ENCODE results near the gene IL32. TPM values are rescaled to one million over a fixed set of nuclear protein-coding genes. Genes with fewer than 3 reads are reported as not detected.
"Not testable (repeated sequence)": the region's sequence is repeated elsewhere in the genome, so short reads cannot be mapped to it uniquely, and the experiment has no call there.

The IL32 gene
- total and polyA plus RNA-seq, 4 donors = 18.2 to 137 (median 50.9) TPM

- no peaks in the 10 kb centered on the region for H3K36me3 ChIP-seq (ENCODE audit: control insufficient read depth in 1 of 2, insufficient read depth in 2 of 2, low read length in 1 of 2)
- H3K4me3 ChIP-seq (ENCODE audit: low read length in 2 of 2) = no peak overlapping the region
- WGBS, 2 donors = 80 to 83% methylated on average over 17 of the region's 17 CpGs
- no peak for ATAC-seq (ENCODE audit: low FRiP score)
- H3K9me3 ChIP-seq (ENCODE audit: control insufficient read depth, low read length) = no peaks in the 10 kb centered on the region
- H3K4me1 ChIP-seq (ENCODE audit: control insufficient read depth in 1 of 2, insufficient read depth in 2 of 2, low read length in 2 of 2) = no peaks in the 10 kb centered on the region
- DNase-seq = no peak
- intact Hi-C loops (cut with DNase I) = loop anchor here (5.0 kb wide), 3 partner anchors 52 to 112 kb away; no protein-coding TSS in a partner anchor
- no peak overlapping the region for H3K27ac ChIP-seq (ENCODE audit: low read depth in 1 of 2, low read length in 2 of 2)
- H3K27me3 ChIP-seq (ENCODE audit: control insufficient read depth in 1 of 2, insufficient read depth in 2 of 2, low read length in 1 of 2) = no peaks in the 10 kb centered on the region
Observed at GRCh38 chr16:3054965-3055733, 10.3 kb upstream of the IL32 start.

GRCh38 chr16:3055734-3056115, 9.7 kb upstream of the IL32 start:
- not testable (repeated sequence) for H3K9me3 ChIP-seq (ENCODE audit: control insufficient read depth, low read length); H3K4me3 ChIP-seq (ENCODE audit: low read length in 2 of 2); H3K27ac ChIP-seq (ENCODE audit: low read depth in 1 of 2, low read length in 2 of 2); H3K27me3 ChIP-seq (ENCODE audit: control insufficient read depth in 1 of 2, insufficient read depth in 2 of 2, low read length in 1 of 2); H3K4me1 ChIP-seq (ENCODE audit: control insufficient read depth in 1 of 2, insufficient read depth in 2 of 2, low read length in 2 of 2); H3K36me3 ChIP-seq (ENCODE audit: control insufficient read depth in 1 of 2, insufficient read depth in 2 of 2, low read length in 1 of 2); ATAC-seq (ENCODE audit: low FRiP score); DNase-seq
- 54 to 55% methylated on average over 9 of the region's 9 CpGs for WGBS, 2 donors
- intact Hi-C loops (cut with DNase I) = loop anchor here (5.0 kb wide), 3 partner anchors 52 to 112 kb away; no protein-coding TSS in a partner anchor

GRCh38 chr16:3056336-3057180, 8.9 kb upstream of the IL32 start:
- H3K27ac ChIP-seq (ENCODE audit: low read depth in 1 of 2, low read length in 2 of 2) = no peak overlapping the region
- no peaks in the 10 kb centered on the region for H3K9me3 ChIP-seq (ENCODE audit: control insufficient read depth, low read length)
- DNase-seq = no peak
- H3K27me3 ChIP-seq (ENCODE audit: control insufficient read depth in 1 of 2, insufficient read depth in 2 of 2, low read length in 1 of 2) = no peaks in the 10 kb centered on the region
- H3K36me3 ChIP-seq (ENCODE audit: control insufficient read depth in 1 of 2, insufficient read depth in 2 of 2, low read length in 1 of 2) = no peaks in the 10 kb centered on the region
- intact Hi-C loops (cut with DNase I) = loop anchor here (5.0 kb wide), 3 partner anchors 51 to 111 kb away; no protein-coding TSS in a partner anchor
- 83 to 85% methylated on average over 19 of the region's 19 CpGs for WGBS, 2 donors
- no peaks in the 10 kb centered on the region for H3K4me1 ChIP-seq (ENCODE audit: control insufficient read depth in 1 of 2, insufficient read depth in 2 of 2, low read length in 2 of 2)
- no peak for ATAC-seq (ENCODE audit: low FRiP score)
- H3K4me3 ChIP-seq (ENCODE audit: low read length in 2 of 2) = no peak overlapping the region

GRCh38 chr16:3057181-3058138, 8.0 kb upstream of the IL32 start:
- ATAC-seq (ENCODE audit: low FRiP score) = no peak

GRCh38 chr16:3058139-3059030, 7.1 kb upstream of the IL32 start:
- H3K9me3 ChIP-seq (ENCODE audit: control insufficient read depth, low read length) = no peaks in the 10 kb centered on the region
- 15 to 18% methylated on average over 55 to 77 of the region's 77 CpGs for WGBS, 2 donors
- H3K4me3 ChIP-seq (ENCODE audit: low read length in 2 of 2) = peak overlapping the region; percentile 43 to 48
- no peak overlapping the region for H3K27ac ChIP-seq (ENCODE audit: low read depth in 1 of 2, low read length in 2 of 2)
- ATAC-seq (ENCODE audit: low FRiP score) (peak; percentile 33), DNase-seq (peak in 1 of 2 donors; percentile 72)
- H3K36me3 ChIP-seq (ENCODE audit: control insufficient read depth in 1 of 2, insufficient read depth in 2 of 2, low read length in 1 of 2) = no peaks in the 10 kb centered on the region
- intact Hi-C loops (cut with DNase I) = loop anchor here (1.0 to 5.0 kb wide), 5 partner anchors 49 to 109 kb away; no protein-coding TSS in a partner anchor
- no peaks in the 10 kb centered on the region for H3K27me3 ChIP-seq (ENCODE audit: control insufficient read depth in 1 of 2, insufficient read depth in 2 of 2, low read length in 1 of 2)
- H3K4me1 ChIP-seq (ENCODE audit: control insufficient read depth in 1 of 2, insufficient read depth in 2 of 2, low read length in 2 of 2) = no peaks in the 10 kb centered on the region

More at GRCh38 chr16:3057181-3058138, 8.0 kb upstream of the IL32 start:
- H3K27ac ChIP-seq (ENCODE audit: low read depth in 1 of 2, low read length in 2 of 2) = no peak overlapping the region
- intact Hi-C loops (cut with DNase I) = loop anchor here (2.0 to 5.0 kb wide), 4 partner anchors 50 to 110 kb away; no protein-coding TSS in a partner anchor
- H3K36me3 ChIP-seq (ENCODE audit: control insufficient read depth in 1 of 2, insufficient read depth in 2 of 2, low read length in 1 of 2) = no peaks in the 10 kb centered on the region
- 92 to 94% methylated on average over 22 of the region's 22 CpGs for WGBS, 2 donors
- H3K27me3 ChIP-seq (ENCODE audit: control insufficient read depth in 1 of 2, insufficient read depth in 2 of 2, low read length in 1 of 2) = no peaks in the 10 kb centered on the region
- H3K4me1 ChIP-seq (ENCODE audit: control insufficient read depth in 1 of 2, insufficient read depth in 2 of 2, low read length in 2 of 2) = no peaks in the 10 kb centered on the region
- no peak overlapping the region for H3K4me3 ChIP-seq (ENCODE audit: low read length in 2 of 2)
- no peaks in the 10 kb centered on the region for H3K9me3 ChIP-seq (ENCODE audit: control insufficient read depth, low read length)
- DNase-seq = no peak

GRCh38 chr16:3059041-3059722, 6.3 kb upstream of the IL32 start:
- no peaks in the 10 kb centered on the region for H3K27me3 ChIP-seq (ENCODE audit: control insufficient read depth in 1 of 2, insufficient read depth in 2 of 2, low read length in 1 of 2)
- intact Hi-C loops (cut with DNase I) = loop anchor here (1.0 to 5.0 kb wide), 5 partner anchors 48 to 108 kb away; no protein-coding TSS in a partner anchor
- WGBS, 2 donors = 1% methylated on average over 47 to 67 of the region's 67 CpGs
- peak overlapping the region in 1 of 2 donors; percentile 3 for H3K27ac ChIP-seq (ENCODE audit: low read depth in 1 of 2, low read length in 2 of 2)
- DNase-seq (peak; percentile 95 to 96), ATAC-seq (ENCODE audit: low FRiP score) (peak; percentile 97)
- H3K9me3 ChIP-seq (ENCODE audit: control insufficient read depth, low read length) = no peaks in the 10 kb centered on the region
- no peaks in the 10 kb centered on the region for H3K4me1 ChIP-seq (ENCODE audit: control insufficient read depth in 1 of 2, insufficient read depth in 2 of 2, low read length in 2 of 2)
- H3K4me3 ChIP-seq (ENCODE audit: low read length in 2 of 2) = peak overlapping the region; percentile 43 to 48
- no peaks in the 10 kb centered on the region for H3K36me3 ChIP-seq (ENCODE audit: control insufficient read depth in 1 of 2, insufficient read depth in 2 of 2, low read length in 1 of 2)

GRCh38 chr16:3059723-3060242, 5.7 kb upstream of the IL32 start:
- Histone ChIP-seq H3K27me3 (ENCODE audit: control insufficient read depth in 1 of 2, insufficient read depth in 2 of 2, low read length in 1 of 2) (no peaks in the 10 kb centered on the region), H3K4me1 (ENCODE audit: control insufficient read depth in 1 of 2, insufficient read depth in 2 of 2, low read length in 2 of 2) (no peaks in the 10 kb centered on the region), H3K27ac (ENCODE audit: low read depth in 1 of 2, low read length in 2 of 2) (peak overlapping the region in 1 of 2 donors; percentile 3), H3K9me3 (ENCODE audit: control insufficient read depth, low read length) (no peaks in the 10 kb centered on the region), H3K36me3 (ENCODE audit: control insufficient read depth in 1 of 2, insufficient read depth in 2 of 2, low read length in 1 of 2) (no peaks in the 10 kb centered on the region), H3K4me3 (ENCODE audit: low read length in 2 of 2) (peak overlapping the region in 1 of 2 donors; percentile 48)
- ATAC-seq (ENCODE audit: low FRiP score) (no peak), DNase-seq (no peak)
- WGBS, 2 donors = 62 to 71% methylated on average over 9 of the region's 9 CpGs
- intact Hi-C loops (cut with DNase I) = loop anchor here (1.0 to 5.0 kb wide), 5 partner anchors 48 to 108 kb away; no protein-coding TSS in a partner anchor
